Duodenal mucosa (tissue), 2 donors: ENCODE results near the gene ZFAND3.
"Not testable (repeated sequence)": the region's sequence is repeated elsewhere in the genome, so short reads cannot be mapped to it uniquely, and the experiment has no call there.

Experiments used
- H3K27ac ChIP-seq: one replicate; pipeline ENCODE4 v1.7.0; 2013; ENCODE audit warnings: low read depth, low read length
- H3K27me3 ChIP-seq, 2 donors: one replicate each; pipeline ENCODE4 v1.7.0; 2013; ENCODE audit warnings: low read length in 2 of 2, control low read depth in 1 of 2; ENCODE audit not compliant: insufficient read depth in 2 of 2, control insufficient read depth in 1 of 2
- H3K36me3 ChIP-seq, 2 donors: one replicate each; pipeline ENCODE4 v1.7.0; 2013; ENCODE audit warnings: low read length in 2 of 2, control low read depth in 1 of 2; ENCODE audit not compliant: insufficient read depth in 2 of 2, control insufficient read depth in 1 of 2
- H3K4me1 ChIP-seq, 2 donors: one replicate each; pipeline ENCODE4 v1.7.0; 2013; ENCODE audit warnings: low read length in 2 of 2, control low read depth in 1 of 2; ENCODE audit not compliant: insufficient read depth in 2 of 2, control insufficient read depth in 1 of 2
- H3K4me3 ChIP-seq, 2 donors: one replicate each; pipeline ENCODE4 v1.7.0; 2013; ENCODE audit warnings: low read length in 2 of 2, low read depth in 1 of 2
- H3K9ac ChIP-seq, 2 donors: one replicate each; pipeline ENCODE4 v1.7.0; 2013; ENCODE audit warnings: low read length in 2 of 2, low read depth in 1 of 2
- H3K9me3 ChIP-seq, 2 donors: one replicate each; pipeline ENCODE4 v1.7.0; 2013; ENCODE audit warnings: low read length in 2 of 2, control low read depth in 1 of 2; ENCODE audit not compliant: control insufficient read depth in 1 of 2

ZFAND3 gene

DNA sequence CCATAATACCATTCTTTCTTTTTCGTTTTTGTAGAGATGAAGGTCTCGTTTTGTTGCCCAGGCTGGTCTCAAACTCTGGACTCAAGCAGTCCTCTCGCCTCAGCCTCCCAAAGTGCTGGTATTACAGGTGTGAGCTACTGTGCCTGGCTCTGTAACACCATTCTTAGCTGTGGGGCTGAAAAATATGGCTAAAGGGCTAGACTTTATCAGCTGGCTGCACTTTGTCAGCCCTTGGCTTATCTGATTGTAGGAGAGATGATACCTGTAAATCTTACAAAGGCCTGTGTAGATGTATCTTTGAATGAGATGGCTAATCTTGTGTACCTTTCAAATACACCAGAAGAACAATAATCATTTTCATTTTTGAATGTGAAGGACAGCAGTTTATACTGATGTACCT is 55.2 kb downstream of the ZFAND3 start:
- Histone ChIP-seq H3K36me3 (no peaks in the 10 kb centered on the region), H3K27ac (no peak overlapping the region), H3K9ac (no peak overlapping the region), H3K9me3 (no peaks in the 10 kb centered on the region), H3K27me3 (no peaks in the 10 kb centered on the region), H3K4me1 (peaks cover 9 to 14% of the 10 kb centered on the region in 2 donors), H3K4me3 (no peak overlapping the region)

DNA sequence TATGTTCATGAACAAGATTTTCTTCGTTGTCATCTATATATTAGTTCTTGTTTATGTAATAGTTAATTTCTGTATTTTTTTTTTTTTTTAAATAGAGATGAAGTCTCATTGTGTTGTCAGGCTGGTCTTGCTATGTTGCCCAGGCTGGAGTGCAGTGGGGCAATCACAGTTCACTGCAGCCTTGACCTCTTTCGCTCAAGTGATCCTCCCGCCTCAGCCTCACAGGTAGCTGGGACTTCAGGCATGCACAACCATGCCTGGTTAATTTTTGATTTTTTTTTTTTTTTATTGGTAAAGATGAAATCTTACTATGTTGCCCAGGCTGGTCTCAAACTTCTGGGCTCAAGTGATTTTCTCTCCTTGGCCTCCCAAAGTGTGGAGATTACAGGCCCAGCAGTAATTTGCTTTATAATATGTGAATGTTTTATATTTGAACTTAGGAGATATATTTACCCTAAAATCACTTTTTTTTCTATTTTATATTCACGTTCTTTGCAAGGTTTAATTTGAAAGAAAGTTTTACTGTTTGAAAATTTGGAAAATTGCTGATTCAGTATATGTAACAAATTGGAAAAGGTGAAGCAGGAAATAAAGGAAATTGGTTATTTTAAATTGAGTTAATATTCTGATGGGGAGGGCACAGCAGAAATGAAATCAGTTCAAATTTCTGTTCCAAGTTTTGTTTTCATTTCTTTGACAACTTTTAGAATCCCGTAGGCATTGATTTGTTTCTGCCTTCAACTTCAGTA is 56.2 kb downstream of the ZFAND3 start:
- Histone ChIP-seq H3K36me3 (no peaks in the 10 kb centered on the region), H3K9ac (no peak overlapping the region), H3K4me1 (peaks cover 9 to 14% of the 10 kb centered on the region in 2 donors), H3K27me3 (no peaks in the 10 kb centered on the region), H3K4me3 (no peak overlapping the region), H3K9me3 (no peaks in the 10 kb centered on the region), H3K27ac (no peak overlapping the region)

DNA sequence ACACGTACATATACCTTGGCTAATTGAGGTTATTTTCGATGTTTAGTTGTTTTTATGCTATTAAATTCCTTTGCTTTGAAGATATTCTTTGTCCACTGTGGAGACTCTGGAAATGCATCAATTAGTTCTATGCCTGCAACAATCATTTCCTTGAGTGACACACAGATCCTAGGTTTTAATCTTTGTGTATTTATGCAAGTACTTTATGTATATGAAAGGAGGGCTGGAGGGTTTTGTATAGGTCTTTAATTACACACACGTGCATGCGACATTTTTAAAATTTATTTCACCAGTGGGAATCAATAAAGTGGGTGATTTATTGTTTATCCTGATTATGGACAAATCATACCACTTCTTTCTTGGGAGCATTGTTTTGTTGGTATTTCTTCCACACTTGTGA is 57.3 kb downstream of the ZFAND3 start:
- no peaks in the 10 kb centered on the region for H3K9me3 ChIP-seq
- peaks cover 9 to 14% of the 10 kb centered on the region in 2 donors for H3K4me1 ChIP-seq

DNA sequence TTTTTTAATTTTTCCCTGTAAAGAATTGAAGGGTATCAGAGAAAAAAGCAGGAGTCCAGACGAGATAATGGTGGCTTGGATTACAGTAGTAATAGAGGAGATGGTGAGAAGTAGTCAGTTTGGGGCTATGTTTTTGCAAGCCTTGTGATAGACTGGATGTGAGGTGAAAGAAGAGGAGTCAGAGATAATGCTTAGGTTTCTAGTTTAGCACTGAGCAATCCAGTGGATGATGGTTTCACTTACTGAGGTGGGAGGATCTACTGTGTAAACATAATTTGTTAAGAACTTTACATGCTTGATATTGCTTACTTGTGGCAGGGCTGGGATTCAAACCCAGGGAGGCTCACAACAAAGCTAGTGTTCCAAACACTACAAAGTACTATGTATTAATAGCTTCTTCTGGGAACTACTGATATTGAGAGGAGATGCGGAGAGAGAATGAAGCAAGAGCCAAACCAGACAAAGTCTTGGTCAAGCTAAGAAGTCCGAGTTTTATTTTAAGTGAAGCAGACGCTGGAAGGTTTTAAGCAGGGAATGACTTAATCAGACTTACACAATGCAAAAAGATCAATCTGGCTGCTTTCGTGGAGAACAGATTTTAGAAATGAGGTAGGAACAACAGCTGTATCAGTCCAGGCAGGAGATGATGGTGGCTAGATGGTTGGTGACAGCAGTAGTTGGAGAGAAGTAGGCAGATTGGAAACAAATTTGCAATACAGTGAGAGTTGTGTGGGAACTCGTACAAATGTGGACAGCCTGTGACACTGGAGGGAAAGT is 58.0 kb downstream of the ZFAND3 start:
- Histone ChIP-seq H3K9ac (no peak overlapping the region), H3K4me3 (no peak overlapping the region), H3K27ac (no peak overlapping the region), H3K27me3 (no peaks in the 10 kb centered on the region), H3K36me3 (no peaks in the 10 kb centered on the region), H3K4me1 (peaks cover 14% of the 10 kb centered on the region in 2 donors), H3K9me3 (no peaks in the 10 kb centered on the region)

More for the DNA sequence above, 57.3 kb downstream of the ZFAND3 start:
- Histone ChIP-seq H3K9ac (no peak overlapping the region), H3K27me3 (no peaks in the 10 kb centered on the region), H3K36me3 (no peaks in the 10 kb centered on the region), H3K4me3 (no peak overlapping the region), H3K27ac (no peak overlapping the region)

DNA sequence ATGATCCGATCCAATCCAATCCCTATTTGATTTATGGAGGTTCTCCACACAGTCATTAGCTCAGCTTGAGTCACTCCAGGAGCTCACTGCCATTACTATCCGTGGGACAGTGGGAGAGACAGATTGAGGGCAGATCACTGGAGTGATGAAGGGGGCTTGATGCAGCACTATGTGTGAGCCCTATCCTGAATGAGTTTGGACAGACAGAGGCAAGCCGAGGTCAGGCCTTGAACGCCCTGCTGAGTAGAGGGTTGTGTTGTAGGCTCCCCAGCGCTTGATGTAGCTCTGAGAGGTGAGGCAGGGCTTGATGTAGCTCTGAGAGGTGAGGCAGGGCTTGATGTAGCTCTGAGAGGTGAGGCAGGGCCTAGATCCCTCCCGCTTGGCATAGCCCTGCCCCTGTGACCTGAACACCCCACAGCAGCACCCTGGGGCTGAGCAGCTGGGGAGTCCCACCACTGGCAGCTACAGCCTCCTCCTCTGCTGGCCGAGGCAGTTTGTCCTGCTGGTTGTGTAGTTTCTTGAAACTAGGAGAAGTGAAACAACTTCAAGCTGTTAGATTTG is 58.7 kb downstream of the ZFAND3 start:
- Histone ChIP-seq H3K9me3 (no peaks in the 10 kb centered on the region), H3K27me3 (no peaks in the 10 kb centered on the region), H3K27ac (no peak overlapping the region), H3K4me3 (no peak overlapping the region), H3K9ac (no peak overlapping the region), H3K4me1 (peaks cover 14 to 17% of the 10 kb centered on the region in 2 donors), H3K36me3 (no peaks in the 10 kb centered on the region)

DNA sequence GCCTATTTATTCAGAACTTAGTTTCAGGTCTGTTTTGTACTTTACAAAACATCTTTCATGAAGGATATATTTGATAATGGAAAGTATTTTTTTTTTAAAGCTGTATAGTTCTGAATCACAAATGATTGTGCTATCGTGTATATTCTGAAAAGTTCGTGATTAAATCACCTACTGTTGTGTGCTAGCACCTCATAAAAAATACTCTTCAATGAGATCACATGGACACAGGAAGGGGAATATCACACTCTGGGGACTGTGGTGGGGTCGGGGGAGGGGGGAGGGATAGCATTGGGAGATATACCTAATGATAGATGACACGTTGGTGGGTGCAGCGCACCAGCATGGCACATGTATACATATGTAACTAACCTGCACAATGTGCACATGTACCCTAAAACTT is 61.1 kb downstream of the ZFAND3 start:
- not testable (repeated sequence) for H3K4me3 ChIP-seq, H3K9ac ChIP-seq, H3K27me3 ChIP-seq, H3K9me3 ChIP-seq, H3K27ac ChIP-seq, H3K36me3 ChIP-seq
- peaks cover 14 to 17% of the 10 kb centered on the region in 2 donors for H3K4me1 ChIP-seq

DNA sequence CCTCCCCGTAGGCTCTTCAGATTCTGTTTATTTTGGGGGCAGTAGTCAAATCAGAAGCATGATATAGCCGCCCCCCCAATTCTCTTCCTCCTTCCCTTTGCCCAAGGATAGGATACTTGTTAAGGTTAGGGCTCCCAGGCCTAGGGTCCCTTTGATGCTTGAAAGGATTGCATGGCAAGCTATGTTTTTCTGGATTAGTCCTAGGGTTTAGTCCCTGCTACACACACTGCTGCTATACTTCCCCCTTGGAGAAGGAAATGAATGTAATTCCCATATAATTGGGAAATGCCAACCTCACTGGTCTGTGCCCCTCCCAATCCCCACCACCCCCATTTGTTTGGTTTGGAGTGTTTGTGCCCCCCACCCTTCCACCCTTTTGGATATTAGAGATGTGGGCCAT is 62.8 kb downstream of the ZFAND3 start:
- no peaks in the 10 kb centered on the region for H3K36me3 ChIP-seq
- H3K27me3 ChIP-seq = no peaks in the 10 kb centered on the region
- H3K4me1 ChIP-seq = peaks cover 10 to 17% of the 10 kb centered on the region in 2 donors
- no peak overlapping the region for H3K4me3 ChIP-seq
- no peak overlapping the region for H3K9ac ChIP-seq
- H3K9me3 ChIP-seq = no peaks in the 10 kb centered on the region
- H3K27ac ChIP-seq = no peak overlapping the region

DNA sequence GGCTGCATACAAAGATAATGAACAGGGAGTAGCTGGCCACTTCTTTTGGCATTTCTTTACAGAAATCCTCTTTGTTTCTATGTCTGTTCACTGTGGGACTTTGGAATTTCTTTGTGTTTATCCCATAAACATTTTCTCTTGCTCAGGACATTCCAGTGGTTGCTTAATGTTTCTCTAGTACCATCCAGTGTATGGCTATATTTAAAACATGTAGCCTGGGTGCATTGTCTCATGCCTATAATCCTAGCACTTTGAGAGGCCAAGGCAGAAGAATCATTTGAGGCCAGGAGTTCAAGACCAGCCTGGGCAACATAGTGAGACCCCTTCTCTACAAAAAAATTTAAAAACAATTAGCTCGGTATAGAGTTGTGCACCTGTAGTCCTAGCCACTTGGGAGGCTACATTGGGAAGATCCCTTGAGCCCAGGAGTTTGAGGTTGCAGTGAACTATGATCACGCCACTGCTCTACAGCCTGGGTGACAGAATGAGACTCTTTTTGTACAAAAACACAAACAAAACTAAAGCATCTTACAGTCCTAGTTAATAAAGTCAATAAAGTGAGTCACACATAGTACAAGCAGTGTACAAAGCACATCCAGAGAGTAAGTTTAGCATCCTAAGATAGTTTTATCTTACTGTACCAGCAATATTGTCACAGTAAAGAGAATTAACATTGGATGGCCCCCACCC is 63.3 kb downstream of the ZFAND3 start:
- H3K27me3 ChIP-seq = no peaks in the 10 kb centered on the region
- no peak overlapping the region for H3K4me3 ChIP-seq
- no peaks in the 10 kb centered on the region for H3K36me3 ChIP-seq
- H3K9me3 ChIP-seq = no peaks in the 10 kb centered on the region
- no peak overlapping the region for H3K9ac ChIP-seq
- peaks cover 6 to 14% of the 10 kb centered on the region in 2 donors for H3K4me1 ChIP-seq
- no peak overlapping the region for H3K27ac ChIP-seq

DNA sequence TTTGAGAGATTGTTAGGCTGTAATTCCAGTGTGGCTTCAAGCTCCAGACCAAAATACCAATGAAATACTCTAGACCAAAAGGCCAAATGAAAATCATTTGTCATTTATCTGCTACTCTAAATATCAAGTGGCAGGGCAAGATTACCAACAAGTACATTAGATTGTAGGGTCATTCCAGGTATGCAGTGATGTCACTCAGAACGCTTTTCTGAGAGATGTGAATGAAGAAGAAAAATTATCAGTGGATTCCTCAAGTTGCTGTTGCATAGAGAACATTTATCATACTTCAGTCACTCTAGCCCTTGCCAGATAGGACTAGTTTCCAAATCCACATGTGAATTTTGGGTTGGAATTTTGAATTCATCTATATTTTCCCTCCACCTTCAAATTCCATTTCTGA is 65.0 kb downstream of the ZFAND3 start:
- Histone ChIP-seq H3K27me3 (no peaks in the 10 kb centered on the region), H3K4me1 (peaks cover 0 to 9% of the 10 kb centered on the region in 2 donors), H3K9ac (no peak overlapping the region), H3K4me3 (no peak overlapping the region), H3K27ac (no peak overlapping the region), H3K36me3 (no peaks in the 10 kb centered on the region), H3K9me3 (no peaks in the 10 kb centered on the region)

DNA sequence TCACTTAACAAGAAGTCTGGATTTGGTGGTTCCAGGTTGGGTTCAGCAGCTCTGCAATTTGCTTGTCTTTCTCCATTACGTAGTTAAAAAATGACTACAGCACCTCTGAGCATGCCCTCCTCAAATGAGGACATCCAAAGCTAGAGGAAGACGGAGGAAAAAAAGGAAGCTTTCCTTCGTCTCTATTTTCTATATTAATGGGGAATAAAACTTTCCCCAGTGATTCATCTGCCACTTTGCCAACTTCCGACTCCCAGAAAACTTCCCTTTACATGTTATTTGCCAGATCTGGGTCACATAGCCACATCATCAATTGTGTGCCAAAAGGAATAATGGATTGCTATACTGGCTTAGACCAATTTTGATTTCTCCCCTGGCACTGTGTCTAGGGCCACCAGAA is 69.5 kb downstream of the ZFAND3 start:
- no peak overlapping the region for H3K9ac ChIP-seq
- no peaks in the 10 kb centered on the region for H3K4me1 ChIP-seq
- H3K9me3 ChIP-seq = no peaks in the 10 kb centered on the region
- no peak overlapping the region for H3K4me3 ChIP-seq
- no peaks in the 10 kb centered on the region for H3K36me3 ChIP-seq
- no peaks in the 10 kb centered on the region for H3K27me3 ChIP-seq
- H3K27ac ChIP-seq = no peak overlapping the region
